Measurements from ENCODE around the gene ELOF1.

DNA sequence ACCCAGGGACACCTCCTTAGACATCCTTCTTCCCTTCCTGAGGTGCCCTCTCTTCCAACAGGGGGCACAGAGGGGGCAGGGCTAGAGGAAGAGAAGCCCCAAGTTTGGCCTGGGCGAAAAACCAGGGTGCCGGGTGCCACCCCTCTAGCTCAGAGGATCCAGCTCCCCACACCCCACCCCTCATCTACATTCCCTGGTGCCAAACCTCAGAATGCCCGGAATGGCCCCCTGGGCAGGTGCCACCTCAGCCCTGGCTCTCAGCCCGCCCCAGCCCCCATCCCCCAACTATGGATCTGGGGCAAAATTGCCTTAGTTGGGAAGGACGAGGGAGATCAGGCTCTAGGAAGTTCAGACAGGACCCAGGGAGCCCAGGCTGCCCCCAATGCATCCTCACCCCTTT, 18.4 kb downstream of the ELOF1 start:
- TF ChIP-seq, protein P1, sequence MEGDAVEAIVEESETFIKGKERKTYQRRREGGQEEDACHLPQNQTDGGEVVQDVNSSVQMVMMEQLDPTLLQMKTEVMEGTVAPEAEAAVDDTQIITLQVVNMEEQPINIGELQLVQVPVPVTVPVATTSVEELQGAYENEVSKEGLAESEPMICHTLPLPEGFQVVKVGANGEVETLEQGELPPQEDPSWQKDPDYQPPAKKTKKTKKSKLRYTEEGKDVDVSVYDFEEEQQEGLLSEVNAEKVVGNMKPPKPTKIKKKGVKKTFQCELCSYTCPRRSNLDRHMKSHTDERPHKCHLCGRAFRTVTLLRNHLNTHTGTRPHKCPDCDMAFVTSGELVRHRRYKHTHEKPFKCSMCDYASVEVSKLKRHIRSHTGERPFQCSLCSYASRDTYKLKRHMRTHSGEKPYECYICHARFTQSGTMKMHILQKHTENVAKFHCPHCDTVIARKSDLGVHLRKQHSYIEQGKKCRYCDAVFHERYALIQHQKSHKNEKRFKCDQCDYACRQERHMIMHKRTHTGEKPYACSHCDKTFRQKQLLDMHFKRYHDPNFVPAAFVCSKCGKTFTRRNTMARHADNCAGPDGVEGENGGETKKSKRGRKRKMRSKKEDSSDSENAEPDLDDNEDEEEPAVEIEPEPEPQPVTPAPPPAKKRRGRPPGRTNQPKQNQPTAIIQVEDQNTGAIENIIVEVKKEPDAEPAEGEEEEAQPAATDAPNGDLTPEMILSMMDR (IDR thresholded peaks at IDR 0.05; ENCODE audit: low read depth, low read length, poor library complexity, severe bottlenecking): no peak
- TF ChIP-seq EZH2phosphoT487 (IDR thresholded peaks at IDR 0.05; ENCODE audit: borderline replicate concordance, low read length): no peak
